ENCODE data around the gene NDUFA3.
"Not testable (repeated sequence)": the region's sequence is repeated elsewhere in the genome, so short reads cannot be mapped to it uniquely, and the experiment has no call there.

NDUFA3 gene

GRCh38 chr19:54096617-54097106 lies 6.0 kb upstream of the NDUFA3 start (continued):
- TF ChIP-seq CSDC2 (CRISPR knock-in tag; IDR thresholded peaks at IDR 0.05) (no peak), ZNF565 (CRISPR knock-in tag; conservative IDR thresholded peaks at IDR 0.05; ENCODE audit: low read depth) (no peak), GLIS3 (CRISPR knock-in tag; IDR thresholded peaks at IDR 0.05) (no peak)

- ATAC-seq: no peak
Observed at GRCh38 chr19:54099190-54099902, 3.3 kb upstream of the NDUFA3 start.

GRCh38 chr19:54099903-54100255 lies 2.8 kb upstream of the NDUFA3 start:
- not testable (repeated sequence) for ATAC-seq

More at GRCh38 chr19:54099190-54099902, 3.3 kb upstream of the NDUFA3 start:
- TF ChIP-seq TOX (CRISPR knock-in tag; IDR thresholded peaks at IDR 0.05; ENCODE audit: borderline replicate concordance) (no peak), CSRNP3 (CRISPR knock-in tag; IDR thresholded peaks at IDR 0.05) (no peak), CREB5 (CRISPR knock-in tag; IDR thresholded peaks at IDR 0.05; ENCODE audit: low read depth) (no peak), OSR1 (CRISPR knock-in tag; IDR thresholded peaks at IDR 0.05) (no peak), TCF4 (CRISPR knock-in tag; IDR thresholded peaks at IDR 0.05; ENCODE audit: borderline replicate concordance) (no peak), PPARA (CRISPR knock-in tag; IDR thresholded peaks at IDR 0.05; ENCODE audit: borderline replicate concordance) (no peak), ZFP3 (CRISPR knock-in tag; IDR thresholded peaks at IDR 0.05) (no peak), POU6F1 (CRISPR knock-in tag; IDR thresholded peaks at IDR 0.05; ENCODE audit: borderline replicate concordance, low read depth) (no peak), GLIS3 (CRISPR knock-in tag; IDR thresholded peaks at IDR 0.05) (no peak), SNAI2 (CRISPR knock-in tag; IDR thresholded peaks at IDR 0.05) (no peak), CSDC2 (CRISPR knock-in tag; IDR thresholded peaks at IDR 0.05) (no peak), ZC3H10 (CRISPR knock-in tag; IDR thresholded peaks at IDR 0.05) (no peak)

DNA sequence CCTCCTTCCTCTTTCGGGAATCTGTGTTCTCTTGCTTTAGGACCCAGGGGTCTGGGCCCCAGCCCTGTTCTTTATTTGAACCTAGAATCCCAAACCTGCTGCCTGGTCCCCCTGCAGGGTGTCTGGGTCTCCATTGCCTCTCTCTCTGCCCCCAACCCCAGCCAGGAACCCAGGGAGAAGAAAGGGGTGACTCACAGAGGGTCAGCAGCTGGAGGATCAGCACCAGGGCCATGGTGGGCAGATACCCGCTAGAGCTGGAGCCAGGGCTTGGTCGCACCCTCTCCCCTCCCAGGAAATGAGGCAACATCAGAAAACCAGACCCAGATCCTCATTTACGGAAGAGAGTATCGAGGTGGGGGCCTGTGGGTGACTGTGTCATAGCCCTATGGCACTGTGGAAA lies 2.1 kb upstream of the NDUFA3 start, which contains the start of gene OSCAR:
TSS of gene OSCAR (minus strand) at position 243 of the 400 bp plus-strand sequence. CDS start at position 232, 11 bp downstream.
- no peak for TF ChIP-seq CREB5 (CRISPR knock-in tag; IDR thresholded peaks at IDR 0.05; ENCODE audit: low read depth)
- TF ChIP-seq ESRRG (CRISPR knock-in tag; IDR thresholded peaks at IDR 0.05): no peak
- no peak for TF ChIP-seq POU6F1 (CRISPR knock-in tag; IDR thresholded peaks at IDR 0.05; ENCODE audit: borderline replicate concordance, low read depth)
- no peak for TF ChIP-seq PPARA (CRISPR knock-in tag; IDR thresholded peaks at IDR 0.05; ENCODE audit: borderline replicate concordance)
- TF ChIP-seq BACH2 (CRISPR knock-in tag; IDR thresholded peaks at IDR 0.05; ENCODE audit: borderline replicate concordance): no peak
- ATAC-seq: no peak

DNA sequence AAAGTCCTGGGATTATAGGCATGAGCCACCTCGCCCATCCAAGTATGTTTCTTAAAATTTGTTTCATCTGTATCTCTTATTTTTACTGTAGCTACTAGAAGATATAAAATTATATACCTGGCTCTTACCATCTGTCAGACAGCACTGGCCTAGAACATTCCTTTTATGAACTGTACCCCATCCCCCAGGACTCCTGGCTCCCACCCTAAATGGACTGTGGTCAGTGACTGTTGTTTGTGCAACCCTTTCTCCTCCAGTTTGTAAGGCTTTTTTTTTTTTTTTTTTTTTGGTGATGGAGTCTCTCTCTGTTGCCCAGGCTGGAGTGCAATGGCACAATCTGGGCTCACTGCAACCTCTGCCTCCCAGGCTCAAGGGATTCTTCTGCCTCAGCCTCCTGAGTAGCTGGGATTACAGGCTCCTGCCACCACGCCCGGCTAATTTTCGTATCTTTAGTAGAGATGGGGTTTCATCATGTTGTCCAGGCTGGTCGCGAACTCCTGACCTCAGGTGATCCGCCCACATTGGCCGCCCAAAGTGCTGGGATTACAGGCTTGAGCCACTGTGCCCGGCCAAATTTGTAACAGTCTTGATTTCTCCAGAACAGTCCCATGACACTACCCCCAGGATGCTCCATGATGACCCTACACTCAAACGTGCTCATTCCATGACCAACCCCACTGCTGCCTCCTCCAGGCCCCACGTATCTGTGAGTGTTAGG lies 2.5 kb downstream of the NDUFA3 start:
- ATAC-seq: no peak
- TF ChIP-seq TOX (CRISPR knock-in tag; IDR thresholded peaks at IDR 0.05; ENCODE audit: borderline replicate concordance): no peak
- no peak for TF ChIP-seq ZNF70 (CRISPR knock-in tag; IDR thresholded peaks at IDR 0.05)
- no peak for TF ChIP-seq CREB5 (CRISPR knock-in tag; IDR thresholded peaks at IDR 0.05; ENCODE audit: low read depth)
- TF ChIP-seq ZC3H10 (CRISPR knock-in tag; IDR thresholded peaks at IDR 0.05): no peak
- TF ChIP-seq OSR1 (CRISPR knock-in tag; IDR thresholded peaks at IDR 0.05): no peak
- no peak for TF ChIP-seq PPARA (CRISPR knock-in tag; IDR thresholded peaks at IDR 0.05; ENCODE audit: borderline replicate concordance)
- TF ChIP-seq CSRNP3 (CRISPR knock-in tag; IDR thresholded peaks at IDR 0.05): no peak
- no peak for TF ChIP-seq ISL1 (CRISPR knock-in tag; IDR thresholded peaks at IDR 0.05)
- TF ChIP-seq ZNF565 (CRISPR knock-in tag; conservative IDR thresholded peaks at IDR 0.05; ENCODE audit: low read depth): no peak
- no peak for TF ChIP-seq SNAI2 (CRISPR knock-in tag; IDR thresholded peaks at IDR 0.05)
- no peak for TF ChIP-seq ESRRG (CRISPR knock-in tag; IDR thresholded peaks at IDR 0.05)

All from SK-N-SH treated with all-trans-retinoic acid at 6 μM for 48 hours (cell line).